HPDE6-E6E7 (cell line): ENCODE results near the gene ARMC6.
A peak's percentile ranks its signal among the peaks of the same experiment; 100 is the strongest.
"Not testable (repeated sequence)": the region's sequence is repeated elsewhere in the genome, so short reads cannot be mapped to it uniquely, and the experiment has no call there.

ENCODE experiments used
- DNase-seq: peaks from one replicate; pipeline ENCODE4 v3.0.0; 2011; ENCODE audit warnings: missing footprints; ENCODE audit errors: extremely low spot score

The ARMC6 gene

GRCh38 chr19:19022380-19022961 lies 10.9 kb upstream of the ARMC6 start:
- no peak for DNase-seq

GRCh38 chr19:19023376-19023775 lies 10.0 kb upstream of the ARMC6 start:
- DNase-seq, result not testable (repeated sequence)

GRCh38 chr19:19025861-19026260 lies 7.5 kb upstream of the ARMC6 start:
- DNase-seq, result no peak

- no peak for DNase-seq
These were observed 7.0 kb upstream of the ARMC6 start for GRCh38 chr19:19026299-19026971.

- no peak for DNase-seq
These were observed 6.2 kb upstream of the ARMC6 start for GRCh38 chr19:19027228-19027627.

- no peak for DNase-seq
These were observed 4.9 kb upstream of the ARMC6 start for GRCh38 chr19:19028526-19028925.

- DNase-seq, result no peak
These were observed 1.5 kb upstream of the ARMC6 start for GRCh38 chr19:19031891-19032290.

GRCh38 chr19:19032420-19033175 lies 805 bp upstream of the ARMC6 start:
- DNase-seq, result peak; percentile 15

- DNase-seq, result no peak
These were observed 302 bp upstream of the ARMC6 start for GRCh38 chr19:19033176-19033425.

GRCh38 chr19:19034204-19034624 lies 811 bp downstream of the ARMC6 start:
- DNase-seq, result peak; percentile 91

GRCh38 chr19:19039901-19040300 lies 6.5 kb downstream of the ARMC6 start:
- DNase-seq, result no peak

GRCh38 chr19:19040417-19040816 lies 7.0 kb downstream of the ARMC6 start:
- DNase-seq, result no peak

- no peak for DNase-seq
These were observed 9.4 kb downstream of the ARMC6 start for GRCh38 chr19:19042732-19043280.

GRCh38 chr19:19043481-19043880 lies 10.1 kb downstream of the ARMC6 start:
- DNase-seq, result no peak

GRCh38 chr19:19043881-19044280 lies 10.5 kb downstream of the ARMC6 start:
- no peak for DNase-seq

GRCh38 chr19:19049406-19049805 lies 16.0 kb downstream of the ARMC6 start:
- DNase-seq, result no peak

GRCh38 chr19:19050104-19050503 lies 16.7 kb downstream of the ARMC6 start:
- DNase-seq, result no peak

GRCh38 chr19:19050731-19051130 lies 17.3 kb downstream of the ARMC6 start:
- DNase-seq, result no peak

GRCh38 chr19:19051478-19052213 lies 18.2 kb downstream of the ARMC6 start:
- no peak for DNase-seq

- no peak for DNase-seq
These were observed 19.5 kb downstream of the ARMC6 start for GRCh38 chr19:19052921-19053320.

- no peak for DNase-seq
These were observed 20.3 kb downstream of the ARMC6 start for GRCh38 chr19:19053508-19054314.
